ENCODE data around the gene CKS2. TPM values are rescaled to one million over a fixed set of nuclear protein-coding genes. Genes with fewer than 3 reads are reported as not detected.

Gene CKS2
- total and polyA plus RNA-seq, 4 donors, result 17.4 to 113 (median 37.9) TPM

DNA sequence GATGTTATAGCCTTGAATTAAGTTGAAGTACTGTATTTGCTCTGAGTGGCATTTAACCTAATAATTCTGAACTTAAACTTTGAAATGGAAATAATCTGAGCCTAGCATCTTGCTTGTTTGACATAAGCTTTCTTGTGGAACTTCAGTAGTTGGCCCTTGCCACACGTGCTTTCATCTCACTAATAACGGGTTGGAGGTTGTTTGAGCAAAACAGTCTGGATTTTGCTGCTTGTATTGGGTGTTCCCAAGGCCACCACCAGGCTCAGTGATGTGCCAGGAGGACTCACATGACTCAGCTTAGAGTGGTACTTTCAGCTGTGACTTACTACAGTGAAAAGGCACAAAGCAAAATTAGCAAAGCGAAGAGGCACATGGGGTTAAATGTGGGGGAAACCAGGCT, 43.0 kb downstream of the CKS2 start:
- Histone ChIP-seq H3K36me3 (ENCODE audit: control insufficient read depth in 4 of 4, insufficient read depth in 4 of 4, low read length in 4 of 4) (peaks cover 33 to 76% (median 69%) of the 10 kb centered on the region in 4 donors), H3K27ac (ENCODE audit: low read depth in 1 of 2, low read length in 1 of 2) (no peak overlapping the region), H3K27me3 (ENCODE audit: control insufficient read depth in 3 of 3, insufficient read depth in 3 of 3, low read length in 2 of 3) (no peaks in the 10 kb centered on the region), H3K4me1 (ENCODE audit: control insufficient read depth in 5 of 5, insufficient read depth in 5 of 5, low read length in 5 of 5) (peaks cover 0 to 3% (median 0%) of the 10 kb centered on the region in 5 donors), H3K9ac (ENCODE audit: insufficient read depth in 1 of 2, low read length in 2 of 2) (no peak overlapping the region), H3K4me3 (no peak overlapping the region), H3K9me3 (ENCODE audit: control insufficient read depth in 4 of 4, insufficient read depth in 3 of 4, low read length in 3 of 4) (no peaks in the 10 kb centered on the region)
- DNase-seq (peak in 2 of 3 donors; percentile 33 to 54), ATAC-seq (ENCODE audit: insufficient read depth, low FRiP score) (no peak)
- TF ChIP-seq CTCF (IDR thresholded peaks at IDR 0.05; ENCODE audit: control extremely low read depth, extremely low read depth), result no peak
- WGBS, 2 donors, result 83 to 86% methylated on average over 3 of the region's 3 CpGs

DNA sequence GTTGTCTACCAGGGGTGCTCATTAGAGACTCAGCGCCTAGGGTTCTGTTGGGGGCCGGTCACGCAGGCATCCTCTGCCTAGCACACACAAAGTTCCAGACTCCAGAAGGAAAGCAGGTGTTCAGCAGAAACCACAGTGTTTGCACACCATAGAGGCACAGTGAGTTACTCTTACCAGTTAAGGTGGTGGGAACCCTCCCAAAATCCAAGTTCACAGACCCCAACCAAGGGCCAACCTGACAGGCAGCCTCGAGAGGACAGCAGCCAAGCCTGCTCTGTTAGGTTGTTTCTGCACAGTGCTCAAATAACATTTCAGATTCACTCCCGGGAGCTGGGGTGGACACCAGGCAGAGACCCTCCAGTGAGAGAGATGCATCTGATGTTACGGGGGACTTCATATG, 43.5 kb downstream of the CKS2 start:
- DNase-seq (no peak), ATAC-seq (ENCODE audit: insufficient read depth, low FRiP score) (no peak)
- TF ChIP-seq CTCF (IDR thresholded peaks at IDR 0.05; ENCODE audit: control extremely low read depth, extremely low read depth), result no peak
- WGBS, 2 donors, result 97 to 99% methylated on average over 6 of the region's 6 CpGs
- Histone ChIP-seq H3K36me3 (ENCODE audit: control insufficient read depth in 4 of 4, insufficient read depth in 4 of 4, low read length in 4 of 4) (peaks cover 35 to 75% (median 69%) of the 10 kb centered on the region in 4 donors), H3K27ac (ENCODE audit: low read depth in 1 of 2, low read length in 1 of 2) (no peak overlapping the region), H3K4me3 (no peak overlapping the region), H3K27me3 (ENCODE audit: control insufficient read depth in 3 of 3, insufficient read depth in 3 of 3, low read length in 2 of 3) (no peaks in the 10 kb centered on the region), H3K9me3 (ENCODE audit: control insufficient read depth in 4 of 4, insufficient read depth in 3 of 4, low read length in 3 of 4) (no peaks in the 10 kb centered on the region), H3K9ac (ENCODE audit: insufficient read depth in 1 of 2, low read length in 2 of 2) (no peak overlapping the region), H3K4me1 (ENCODE audit: control insufficient read depth in 5 of 5, insufficient read depth in 5 of 5, low read length in 5 of 5) (peaks cover 0 to 3% (median 0%) of the 10 kb centered on the region in 5 donors)

- Histone ChIP-seq H3K9ac (ENCODE audit: insufficient read depth in 1 of 2, low read length in 2 of 2) (no peak overlapping the region), H3K27ac (ENCODE audit: low read depth in 1 of 2, low read length in 1 of 2) (no peak overlapping the region), H3K4me3 (no peak overlapping the region), H3K4me1 (ENCODE audit: control insufficient read depth in 5 of 5, insufficient read depth in 5 of 5, low read length in 5 of 5) (peaks cover 0 to 5% (median 0%) of the 10 kb centered on the region in 5 donors), H3K36me3 (ENCODE audit: control insufficient read depth in 4 of 4, insufficient read depth in 4 of 4, low read length in 4 of 4) (peaks cover 31 to 72% (median 64%) of the 10 kb centered on the region in 4 donors), H3K27me3 (ENCODE audit: control insufficient read depth in 3 of 3, insufficient read depth in 3 of 3, low read length in 2 of 3) (no peaks in the 10 kb centered on the region), H3K9me3 (ENCODE audit: control insufficient read depth in 4 of 4, insufficient read depth in 3 of 4, low read length in 3 of 4) (no peaks in the 10 kb centered on the region)
- 92 to 97% methylated on average over 2 of the region's 2 CpGs for WGBS, 2 donors
- ATAC-seq (ENCODE audit: insufficient read depth, low FRiP score) (no peak), DNase-seq (no peak)
- no peak for TF ChIP-seq CTCF (IDR thresholded peaks at IDR 0.05; ENCODE audit: control extremely low read depth, extremely low read depth)
These were observed 45.8 kb downstream of the CKS2 start for GRCh38 chr9:89356782-89357181.
